ENCODE measurements around the gene SCFD1.
"Not testable (repeated sequence)": the region's sequence is repeated elsewhere in the genome, so short reads cannot be mapped to it uniquely, and the experiment has no call there.

Gene SCFD1

GRCh38 chr14:30669594-30669993 is 47.5 kb downstream of the SCFD1 start:
- no peak for DNase-seq (ENCODE audit: low read depth in 2 of 2)

GRCh38 chr14:30673071-30673470 is 51.0 kb downstream of the SCFD1 start:
- no peak for DNase-seq (ENCODE audit: low read depth in 2 of 2)

- DNase-seq (ENCODE audit: low read depth in 2 of 2): no peak
These were observed 56.9 kb downstream of the SCFD1 start for GRCh38 chr14:30678926-30679431.

GRCh38 chr14:30680036-30680435 is 57.9 kb downstream of the SCFD1 start:
- DNase-seq (ENCODE audit: low read depth in 2 of 2): no peak

- DNase-seq (ENCODE audit: low read depth in 2 of 2): not testable (repeated sequence)
These were observed 58.7 kb downstream of the SCFD1 start for GRCh38 chr14:30680776-30681175.

DNA sequence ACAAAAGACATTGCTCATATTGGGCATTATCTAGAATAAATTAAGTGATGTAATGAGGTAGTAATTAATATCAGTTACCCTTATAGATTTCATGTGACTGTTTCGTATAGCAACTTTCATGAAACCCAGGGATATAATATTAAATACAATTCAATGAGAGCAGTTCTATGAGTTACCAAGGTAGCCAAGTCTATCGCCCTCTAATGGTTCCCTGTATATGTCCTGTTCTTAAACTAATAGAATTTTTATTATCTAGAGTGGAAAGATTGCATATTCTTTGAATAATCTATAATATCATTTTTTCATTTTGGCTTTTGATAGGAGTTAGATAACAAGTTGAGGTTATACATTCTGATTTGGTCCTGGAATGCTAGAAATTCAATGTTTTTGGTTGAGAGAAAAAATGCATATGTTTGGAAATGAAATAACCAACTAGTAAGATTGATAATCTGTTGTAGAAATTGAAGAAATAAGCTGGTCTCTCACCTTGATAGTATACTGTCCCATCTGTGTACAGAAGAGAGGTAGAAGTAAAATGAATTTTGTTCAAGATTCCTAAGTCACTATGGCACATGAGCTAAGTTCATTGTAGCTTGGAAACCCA is 59.7 kb downstream of the SCFD1 start:
- DNase-seq (ENCODE audit: low read depth in 2 of 2): no peak

DNA sequence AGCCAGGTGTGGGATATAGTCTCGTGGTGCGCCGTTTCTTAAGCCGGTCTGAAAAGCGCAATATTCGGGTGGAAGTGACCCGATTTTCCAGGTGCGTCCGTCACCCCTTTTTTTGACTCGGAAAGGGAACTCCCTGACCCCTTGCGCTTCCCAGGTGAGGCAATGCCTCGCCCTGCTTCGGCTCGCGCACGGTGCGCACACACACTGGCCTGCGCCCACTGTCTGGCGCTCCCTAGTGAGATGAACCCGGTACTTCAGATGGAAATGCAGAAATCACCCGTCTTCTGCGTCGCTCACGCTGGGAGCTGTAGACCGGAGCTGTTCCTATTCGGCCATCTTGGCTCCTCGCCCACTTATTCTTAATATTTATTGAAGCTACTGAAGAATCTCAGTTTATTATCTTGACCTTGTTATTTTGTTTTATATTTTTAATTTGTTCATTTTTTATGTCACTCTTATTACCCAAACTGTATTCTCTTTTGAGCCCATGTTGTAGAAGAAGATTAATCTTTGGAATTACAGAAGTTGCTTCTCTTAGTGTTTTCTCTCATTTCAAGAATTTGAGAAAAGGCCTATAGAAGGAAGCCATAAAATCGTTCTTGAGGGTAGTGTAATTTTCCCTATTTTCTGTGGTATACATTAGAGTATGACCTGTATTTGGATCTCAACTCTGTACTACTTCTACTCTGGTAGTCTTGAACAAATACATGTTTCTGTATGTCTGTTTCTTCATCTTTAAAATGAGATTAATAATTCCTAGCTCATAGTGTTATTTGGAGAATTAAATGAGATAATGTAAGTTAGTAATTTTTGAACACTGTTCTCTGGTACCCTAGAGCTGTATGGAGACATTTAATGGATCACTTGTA is 68.6 kb downstream of the SCFD1 start:
- not testable (repeated sequence) for DNase-seq (ENCODE audit: low read depth in 2 of 2)

GRCh38 chr14:30691751-30692398 is 69.8 kb downstream of the SCFD1 start:
- DNase-seq (ENCODE audit: low read depth in 2 of 2): no peak

DNA sequence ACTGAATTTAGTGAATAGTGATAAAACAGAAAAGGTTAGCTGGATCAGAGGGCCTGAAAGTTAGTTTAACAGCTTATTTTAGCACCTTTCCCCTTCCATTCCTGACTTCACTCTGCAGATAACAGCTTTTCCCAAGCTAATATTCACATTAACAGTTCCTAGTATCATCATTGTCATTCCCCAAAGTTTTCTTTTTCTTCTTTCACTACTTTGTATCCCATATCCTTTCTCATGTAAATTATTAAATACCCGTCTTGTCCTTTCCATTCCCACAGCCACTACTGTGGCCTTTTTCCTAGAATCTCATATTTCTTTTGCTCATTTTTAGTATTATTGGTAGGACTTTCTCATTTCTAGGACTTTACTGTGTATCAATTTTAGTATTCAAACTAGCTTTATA is 70.5 kb downstream of the SCFD1 start:
- no peak for DNase-seq (ENCODE audit: low read depth in 2 of 2)

DNA sequence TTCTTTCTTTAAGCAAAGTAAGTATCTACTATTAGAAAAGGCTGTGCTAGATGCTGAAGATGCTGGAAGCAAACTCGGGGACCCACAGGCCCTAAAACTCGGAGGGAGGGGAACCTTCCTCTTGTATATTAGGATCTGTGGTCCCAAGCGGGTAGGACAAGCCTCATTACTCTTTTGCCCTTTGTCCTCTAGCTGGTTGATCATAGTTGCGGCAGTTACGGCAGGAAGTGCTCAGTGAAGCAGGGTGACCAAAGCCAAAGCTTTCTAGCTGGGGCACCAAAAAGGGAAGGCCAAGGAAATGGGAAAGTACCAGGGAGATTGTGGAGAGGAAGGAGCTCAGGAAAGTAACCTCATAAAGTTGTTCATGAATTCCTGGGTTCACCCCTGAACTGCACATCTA is 76.3 kb downstream of the SCFD1 start:
- no peak for DNase-seq (ENCODE audit: low read depth in 2 of 2)

DNA sequence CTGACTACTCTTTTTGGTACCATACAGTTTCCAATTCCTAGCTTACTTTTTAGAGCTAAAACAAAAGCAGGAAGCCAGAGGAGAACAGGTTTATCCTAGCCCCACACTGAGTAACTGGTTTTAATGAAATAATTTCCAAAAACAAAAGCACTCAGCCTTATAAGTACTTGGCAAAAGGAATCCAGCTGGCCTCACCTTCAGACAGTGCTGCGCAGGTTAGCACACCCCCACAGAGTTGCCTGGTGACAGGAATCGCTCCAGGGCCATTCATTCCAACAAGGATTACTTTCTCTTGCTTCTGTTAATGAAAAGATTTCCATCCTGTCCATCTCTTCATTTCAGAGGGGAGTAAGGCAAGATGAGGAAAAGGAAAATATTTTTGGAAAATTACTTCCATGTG is 84.6 kb downstream of the SCFD1 start:
- DNase-seq (ENCODE audit: low read depth in 2 of 2): no peak

DNA sequence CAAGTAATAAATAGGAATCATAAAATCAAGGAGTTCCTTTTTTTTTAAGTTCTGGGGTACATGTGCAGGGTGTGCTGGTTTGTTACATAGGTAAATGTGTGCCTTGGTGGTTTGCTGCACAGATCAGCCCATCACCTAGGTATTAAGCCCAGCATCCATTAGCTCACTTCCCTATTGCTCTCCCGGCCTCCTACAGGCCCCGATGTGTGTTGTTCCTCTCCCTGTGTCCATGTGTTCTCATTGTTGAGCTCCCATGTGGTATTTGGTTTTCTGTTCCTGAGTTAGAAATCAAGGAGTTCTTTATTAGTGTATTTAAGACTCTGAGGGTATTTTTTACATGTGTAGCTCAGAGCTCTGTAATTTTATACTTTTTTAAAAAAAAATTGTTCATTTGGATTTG is 86.0 kb downstream of the SCFD1 start:
- no peak for DNase-seq (ENCODE audit: low read depth in 2 of 2)

- no peak for DNase-seq (ENCODE audit: low read depth in 2 of 2)
These were observed 87.1 kb downstream of the SCFD1 start for GRCh38 chr14:30709201-30709600.

GRCh38 chr14:30710876-30711275 is 88.8 kb downstream of the SCFD1 start:
- DNase-seq (ENCODE audit: low read depth in 2 of 2): peak; percentile 14 to 27

GRCh38 chr14:30719137-30719536 is 97.0 kb downstream of the SCFD1 start:
- no peak for DNase-seq (ENCODE audit: low read depth in 2 of 2)

GRCh38 chr14:30725763-30726162 is 103.6 kb downstream of the SCFD1 start:
- no peak for DNase-seq (ENCODE audit: low read depth in 2 of 2)

GRCh38 chr14:30728471-30728870 is 106.4 kb downstream of the SCFD1 start:
- DNase-seq (ENCODE audit: low read depth in 2 of 2): no peak

DNA sequence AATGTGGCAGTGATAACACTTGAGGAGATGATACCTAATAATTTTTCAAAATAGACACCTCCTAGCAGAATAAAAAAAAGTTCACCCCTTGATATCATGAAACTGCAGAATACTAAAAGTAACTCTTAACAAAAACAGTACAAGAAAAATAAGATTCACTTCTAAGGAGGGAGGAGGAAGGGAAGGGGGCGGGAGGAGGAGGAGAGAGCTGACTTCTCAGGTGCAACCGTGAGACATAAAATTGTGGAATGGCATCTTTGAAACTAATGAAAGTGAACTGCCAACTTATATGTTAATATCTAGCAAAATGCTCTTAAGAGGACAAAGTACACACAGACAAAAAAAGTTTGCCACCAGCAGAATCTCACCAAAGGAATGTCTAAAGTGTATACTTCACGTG is 115.8 kb downstream of the SCFD1 start:
- DNase-seq (ENCODE audit: low read depth in 2 of 2): no peak

GRCh38 chr14:30738978-30739377 is 116.9 kb downstream of the SCFD1 start:
- no peak for DNase-seq (ENCODE audit: low read depth in 2 of 2)

- DNase-seq (ENCODE audit: low read depth in 2 of 2): no peak
These were observed 126.2 kb downstream of the SCFD1 start for GRCh38 chr14:30748343-30748742.

- no peak for DNase-seq (ENCODE audit: low read depth in 2 of 2)
These were observed 129.7 kb downstream of the SCFD1 start for GRCh38 chr14:30751646-30752416.

GRCh38 chr14:30753452-30753851 is 131.3 kb downstream of the SCFD1 start:
- no peak for DNase-seq (ENCODE audit: low read depth in 2 of 2)

Data from fibroblast of skin of left quadriceps (primary cell).